ENCODE data around the gene ATAT1.
A peak's percentile ranks its signal among the peaks of the same experiment; 100 is the strongest.

GRCh38 chr6:30690403-30691207 lies 63.9 kb downstream of the ATAT1 start, which contains the start of gene NRM:
- no peak for TF ChIP-seq JUND (IDR thresholded peaks at IDR 0.05)
- TF ChIP-seq CTCF (IDR thresholded peaks at IDR 0.05): no peak
- TF ChIP-seq RAD21 (IDR thresholded peaks at IDR 0.05; ENCODE audit: low read length): no peak
- TF ChIP-seq MAX (IDR thresholded peaks at IDR 0.05; ENCODE audit: low read depth): peak; percentile 57
- peak; percentile 78 for TF ChIP-seq POLR2AphosphoS5 (IDR thresholded peaks at IDR 0.05; ENCODE audit: low read depth, low read length)
- TF ChIP-seq EP300 (IDR thresholded peaks at IDR 0.05; ENCODE audit: borderline replicate concordance in 1 of 2, low read depth in 1 of 2, low read length in 1 of 2): no peak
- no peak for TF ChIP-seq CHD2 (IDR thresholded peaks at IDR 0.05; ENCODE audit: low read length, partially characterized antibody)
- no peak; the same call in 1 of the 2 replicates for TF ChIP-seq REST (IDR thresholded peaks at IDR 0.05; ENCODE audit: low read depth, low read length)
- peak; percentile 88 for TF ChIP-seq SIN3A (IDR thresholded peaks at IDR 0.05; ENCODE audit: borderline replicate concordance, low read depth, low read length)
- peak; percentile 53; the same call in 1 of the 2 replicates for TF ChIP-seq GABPA (IDR thresholded peaks at IDR 0.05; ENCODE audit: low read depth)
- TF ChIP-seq NRF1 (IDR thresholded peaks at IDR 0.05; ENCODE audit: low read depth, low read length): peak; percentile 45; the same call in 1 of the 2 replicates
- TF ChIP-seq TAF1 (IDR thresholded peaks at IDR 0.05; ENCODE audit: borderline replicate concordance, low read depth, low read length): peak; percentile 55; the same call in 1 of the 2 replicates
- TF ChIP-seq ELF1 (IDR thresholded peaks at IDR 0.05): 0 out of 2 replicates have a peak, but pooled peaks have one; percentile 37
- TF ChIP-seq YY1 (IDR thresholded peaks at IDR 0.05; ENCODE audit: low read depth): no peak

Data from SK-N-SH (cell line).